NCI-H82 (cell line): ENCODE data around the gene ZFP82.
A peak's percentile ranks its signal among the peaks of the same experiment; 100 is the strongest.

Source experiments
- DNase-seq: peaks from one replicate; lab custom pipeline; 2025; lab: John Stamatoyannopoulos, UW

The ZFP82 gene

GRCh38 chr19:36418287-36419001, at the start of gene ZFP82:
Gene ZFP82 (minus strand): TSS chr19:36418644. CDS start chr19:36409789, 8,855 bp downstream.
- peak; percentile 92 for DNase-seq

- DNase-seq: no peak
Measured at GRCh38 chr19:36460046-36460445, 41.6 kb upstream of the ZFP82 start.

GRCh38 chr19:36456831-36457230, 38.4 kb upstream of the ZFP82 start:
- DNase-seq: no peak

GRCh38 chr19:36449059-36449670, 30.7 kb upstream of the ZFP82 start:
- DNase-seq: no peak

GRCh38 chr19:36441339-36441738, 22.9 kb upstream of the ZFP82 start:
- DNase-seq: no peak

GRCh38 chr19:36436531-36436930, 18.1 kb upstream of the ZFP82 start:
- DNase-seq: peak; percentile 61

- peak; percentile 26 for DNase-seq
Measured at GRCh38 chr19:36423925-36424324, 5.5 kb upstream of the ZFP82 start.

- no peak for DNase-seq
Measured at GRCh38 chr19:36421749-36422481, 3.5 kb upstream of the ZFP82 start.

GRCh38 chr19:36420961-36421748, 2.7 kb upstream of the ZFP82 start:
- DNase-seq: peak; percentile 53

GRCh38 chr19:36417752-36418286, 625 bp downstream of the ZFP82 start:
- DNase-seq: peak; percentile 41

GRCh38 chr19:36409841-36410240, 8.6 kb downstream of the ZFP82 start:
- DNase-seq: no peak

- DNase-seq: no peak
Measured at GRCh38 chr19:36408101-36408500, 10.3 kb downstream of the ZFP82 start.

- no peak for DNase-seq
Measured at GRCh38 chr19:36404498-36404897, 13.9 kb downstream of the ZFP82 start.

- no peak for DNase-seq
Measured at GRCh38 chr19:36401475-36401874, 17.0 kb downstream of the ZFP82 start.

- no peak for DNase-seq
Measured at GRCh38 chr19:36398571-36398970, 19.9 kb downstream of the ZFP82 start.

GRCh38 chr19:36392916-36393673, 25.3 kb downstream of the ZFP82 start:
- no peak for DNase-seq

GRCh38 chr19:36379510-36379819, 39.0 kb downstream of the ZFP82 start:
- no peak for DNase-seq

GRCh38 chr19:36378625-36379509, 39.6 kb downstream of the ZFP82 start, which contains the start of gene ZFP14:
Gene ZFP14 (minus strand): TSS chr19:36379201. CDS start chr19:36367892, 11,309 bp downstream.
- DNase-seq: peak; percentile 98

GRCh38 chr19:36377541-36378178, 40.8 kb downstream of the ZFP82 start:
- DNase-seq: no peak
